Inflammatory macrophage treated with lipopolysaccharide for 1 hour (primary cell): ENCODE measurements around the gene ZNF341.
A peak's percentile ranks its signal among the peaks of the same experiment; 100 is the strongest.
"Not testable (repeated sequence)": the region's sequence is repeated elsewhere in the genome, so short reads cannot be mapped to it uniquely, and the experiment has no call there.

Source experiments
- DNase-seq, 2 donors: peaks; one replicate each; pipeline ENCODE4 v3.0.0-alpha.2; 2020 to 2022

The ZNF341 gene

GRCh38 chr20:33772439-33772838, 40.6 kb downstream of the ZNF341 start:
- no peak for DNase-seq

DNA sequence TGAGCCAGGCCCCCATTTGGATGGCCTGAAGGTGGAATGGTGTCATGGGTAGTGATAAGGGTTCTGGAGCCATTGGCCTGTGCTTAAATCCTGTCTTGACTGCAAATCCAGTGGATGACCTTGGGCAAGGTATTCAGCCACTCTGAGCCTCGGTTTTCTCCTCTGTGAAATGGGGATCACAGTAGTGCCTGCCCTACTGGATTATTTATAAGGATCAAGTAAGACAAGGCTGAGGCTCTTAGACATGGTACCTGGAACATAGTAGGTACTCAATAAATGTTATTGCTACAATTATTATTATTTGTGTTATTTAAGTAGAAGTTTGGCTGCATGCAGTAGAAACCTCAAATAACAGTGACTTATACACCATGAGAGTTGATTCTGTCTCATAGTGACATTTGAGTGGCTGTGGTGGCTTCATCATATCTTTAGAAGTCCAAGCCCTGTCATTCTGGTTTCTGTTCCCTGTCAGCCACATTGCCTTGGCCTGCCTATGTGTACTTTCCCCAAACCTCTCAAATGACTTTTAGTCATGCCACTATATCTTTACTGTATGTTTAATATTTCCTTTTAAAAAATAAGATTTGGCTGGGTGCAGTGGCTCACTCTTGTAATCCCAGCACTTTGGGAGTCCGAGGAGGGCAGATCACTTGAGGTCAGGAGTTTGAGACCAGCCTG, 41.8 kb downstream of the ZNF341 start:
- DNase-seq, result peak; percentile 46 to 83

DNA sequence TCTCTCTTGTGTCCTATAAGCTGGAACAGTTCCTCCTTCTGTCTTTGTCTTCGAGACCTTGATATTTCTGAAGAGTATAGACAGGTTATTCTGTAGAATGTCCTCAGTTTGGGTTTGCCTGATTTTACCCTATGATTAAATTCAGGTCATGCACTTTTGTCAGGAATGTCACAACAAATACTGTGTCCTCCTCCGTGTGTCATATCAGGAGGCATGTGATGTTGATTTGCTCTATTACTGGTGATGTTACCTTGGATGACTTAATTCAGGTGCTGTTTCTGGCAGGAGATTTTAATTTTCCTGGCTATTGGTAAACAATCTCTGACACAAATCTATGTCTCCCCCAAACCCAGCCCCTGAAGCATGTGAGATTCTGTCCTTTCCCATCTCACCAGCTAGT, 46.0 kb downstream of the ZNF341 start:
- no peak for DNase-seq

DNA sequence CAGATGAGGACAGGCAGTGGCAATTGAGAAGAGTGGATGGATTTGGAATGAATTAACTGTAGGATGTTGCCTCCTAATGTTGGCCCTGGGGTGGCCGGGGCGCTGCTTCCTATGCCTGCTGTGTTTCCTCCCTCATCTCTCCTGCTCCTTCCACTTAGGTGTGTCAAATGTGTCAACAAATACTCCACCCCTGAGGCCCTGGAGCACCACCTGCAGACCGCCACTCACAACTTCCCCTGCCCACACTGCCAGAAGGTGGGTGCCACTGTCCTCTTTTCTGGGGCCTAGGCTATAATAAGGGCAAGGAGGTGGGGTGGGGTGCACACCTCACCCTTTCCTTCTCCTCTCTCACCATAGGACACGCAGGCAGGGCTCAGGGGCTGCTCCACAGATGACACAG, 49.3 kb downstream of the ZNF341 start:
- no peak for DNase-seq

- no peak for DNase-seq
Measured at GRCh38 chr20:33781945-33782344, 50.1 kb downstream of the ZNF341 start.

- DNase-seq, result no peak
Measured at GRCh38 chr20:33783256-33783655, 51.5 kb downstream of the ZNF341 start.

- no peak for DNase-seq
Measured at GRCh38 chr20:33783818-33784217, 52.0 kb downstream of the ZNF341 start.

DNA sequence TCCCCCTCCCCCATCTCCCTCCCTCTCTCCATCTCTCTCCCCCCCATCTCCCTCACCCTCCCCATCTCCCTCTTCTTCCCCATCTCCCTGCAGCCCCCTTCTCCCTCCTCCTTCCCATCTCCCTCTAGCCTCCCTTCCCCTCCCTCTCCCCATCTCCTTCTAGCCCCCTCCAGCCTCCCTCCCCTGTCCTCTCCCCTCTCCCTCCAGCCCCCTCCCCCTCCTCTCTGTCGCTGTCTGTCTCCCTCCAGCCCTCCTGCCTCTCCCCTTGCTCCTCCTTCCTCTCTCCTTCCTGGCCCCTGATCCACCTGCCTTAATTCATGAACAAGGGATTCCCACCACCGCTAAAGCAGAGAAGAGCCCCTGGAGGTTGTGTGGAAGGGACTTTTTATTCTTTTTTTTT, 52.4 kb downstream of the ZNF341 start:
- DNase-seq, result no peak

- DNase-seq, result no peak
Measured at GRCh38 chr20:33785503-33785902, 53.7 kb downstream of the ZNF341 start.

GRCh38 chr20:33787253-33787891, 55.6 kb downstream of the ZNF341 start:
- no peak for DNase-seq

- DNase-seq, result no peak
Measured at GRCh38 chr20:33788351-33789049, 56.7 kb downstream of the ZNF341 start.

GRCh38 chr20:33789109-33789857, 57.5 kb downstream of the ZNF341 start:
- DNase-seq, result no peak

- DNase-seq, result no peak
Measured at GRCh38 chr20:33789858-33790182, 58.0 kb downstream of the ZNF341 start.

DNA sequence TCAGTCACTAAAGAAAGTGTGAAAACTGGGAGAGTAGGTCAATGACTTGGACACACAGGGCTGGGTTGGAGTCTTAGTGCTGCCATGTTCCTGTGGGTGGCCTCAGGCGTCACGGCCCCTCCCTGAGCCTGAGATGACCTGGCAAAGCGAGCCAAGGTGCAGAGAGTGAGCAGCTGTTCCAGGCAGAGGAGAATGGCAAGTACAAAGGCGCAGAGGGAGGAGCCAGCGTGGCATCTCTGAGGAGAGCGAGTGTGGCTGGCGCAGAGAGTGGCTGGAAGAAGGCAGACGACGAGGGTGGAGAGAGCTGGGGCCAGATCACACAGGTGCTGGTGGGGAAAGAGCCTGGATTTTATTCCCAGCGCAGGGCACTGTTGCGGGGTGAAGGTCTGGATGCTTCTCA, 58.8 kb downstream of the ZNF341 start:
- DNase-seq, result no peak

DNA sequence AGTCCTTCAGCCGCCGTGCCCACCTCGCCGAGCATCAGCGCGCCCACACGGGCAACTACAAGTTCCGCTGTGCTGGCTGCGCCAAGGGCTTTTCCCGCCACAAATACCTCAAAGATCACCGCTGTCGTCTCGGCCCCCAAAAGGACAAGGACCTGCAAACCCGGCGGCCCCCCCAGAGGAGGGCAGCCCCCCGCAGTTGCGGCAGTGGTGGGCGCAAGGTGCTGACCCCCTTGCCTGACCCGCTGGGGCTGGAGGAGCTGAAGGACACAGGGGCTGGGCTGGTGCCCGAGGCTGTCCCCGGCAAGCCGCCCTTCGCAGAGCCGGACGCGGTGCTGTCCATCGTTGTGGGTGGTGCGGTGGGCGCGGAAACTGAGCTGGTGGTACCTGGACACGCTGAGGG, 59.2 kb downstream of the ZNF341 start:
- no peak for DNase-seq

DNA sequence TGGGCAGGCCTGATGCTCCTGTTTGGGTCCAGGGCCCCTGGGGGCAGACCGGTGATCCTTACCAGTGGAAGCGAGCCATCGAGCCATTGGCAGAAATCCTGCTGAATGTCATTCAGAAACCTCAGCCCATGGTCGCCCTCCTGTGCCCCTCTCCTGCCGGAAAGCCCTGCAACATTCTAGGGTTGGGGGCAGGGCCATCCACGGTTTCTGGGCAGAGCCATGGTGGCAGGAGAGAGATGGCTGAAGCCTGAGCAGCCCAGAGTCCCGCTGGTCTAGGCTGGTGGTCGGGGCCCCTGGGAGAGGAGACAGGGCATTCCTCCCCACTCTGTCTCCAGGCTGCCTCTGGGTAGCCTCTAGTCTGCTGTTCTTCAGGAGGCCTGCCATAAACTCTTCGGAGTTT, 59.7 kb downstream of the ZNF341 start:
- DNase-seq, result no peak

DNA sequence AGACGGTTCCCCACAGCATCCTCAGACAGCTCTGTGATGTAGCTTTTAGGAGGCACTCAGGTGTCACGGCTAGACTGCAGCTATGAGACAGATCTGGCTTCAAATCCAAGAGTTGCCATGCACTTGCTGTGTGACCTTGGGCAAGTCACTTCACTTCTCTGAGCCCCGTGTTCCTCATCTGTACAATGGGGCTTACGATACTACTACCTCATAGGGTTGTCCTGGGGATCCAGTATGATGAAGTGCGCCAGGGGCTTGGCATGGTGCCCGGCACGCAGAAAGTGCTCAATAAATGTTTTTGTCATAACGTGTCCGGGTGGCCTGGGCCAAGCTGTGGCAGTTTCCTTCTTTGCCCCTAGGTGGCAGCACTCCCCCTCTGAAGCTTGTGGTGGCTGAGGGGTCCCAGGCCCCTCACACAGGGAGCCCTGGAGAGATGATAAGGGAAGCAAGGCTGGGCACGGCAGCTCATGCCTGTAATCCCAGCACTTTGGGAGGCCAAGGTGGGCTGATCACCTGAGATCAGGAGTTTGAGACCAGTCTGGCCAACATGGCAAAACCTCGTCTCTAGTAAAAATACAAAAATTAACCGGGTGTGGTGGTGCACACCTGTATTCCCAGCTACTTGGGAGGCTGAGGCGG, 60.3 kb downstream of the ZNF341 start:
- peak in 1 of 2 donors; percentile 54 for DNase-seq

DNA sequence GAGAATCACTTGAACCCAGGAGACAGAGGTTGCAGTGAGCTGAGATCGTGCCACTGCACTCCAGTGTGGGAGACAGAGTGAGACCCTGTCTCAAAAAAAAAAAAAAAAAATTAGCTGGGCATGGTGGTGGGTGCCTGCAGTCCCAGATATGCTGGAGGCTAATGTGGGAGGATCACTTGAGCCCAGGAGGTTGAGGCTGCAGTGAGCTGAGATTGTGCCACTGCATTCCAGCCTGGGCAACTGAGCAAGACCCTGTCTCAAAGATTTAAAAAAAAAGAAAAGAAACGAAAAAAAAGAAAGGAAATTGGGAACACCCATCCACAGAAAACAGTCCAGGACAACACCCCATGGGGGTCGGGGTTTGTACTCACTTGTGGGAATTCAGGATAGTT, 60.8 kb downstream of the ZNF341 start:
- not testable (repeated sequence) for DNase-seq

DNA sequence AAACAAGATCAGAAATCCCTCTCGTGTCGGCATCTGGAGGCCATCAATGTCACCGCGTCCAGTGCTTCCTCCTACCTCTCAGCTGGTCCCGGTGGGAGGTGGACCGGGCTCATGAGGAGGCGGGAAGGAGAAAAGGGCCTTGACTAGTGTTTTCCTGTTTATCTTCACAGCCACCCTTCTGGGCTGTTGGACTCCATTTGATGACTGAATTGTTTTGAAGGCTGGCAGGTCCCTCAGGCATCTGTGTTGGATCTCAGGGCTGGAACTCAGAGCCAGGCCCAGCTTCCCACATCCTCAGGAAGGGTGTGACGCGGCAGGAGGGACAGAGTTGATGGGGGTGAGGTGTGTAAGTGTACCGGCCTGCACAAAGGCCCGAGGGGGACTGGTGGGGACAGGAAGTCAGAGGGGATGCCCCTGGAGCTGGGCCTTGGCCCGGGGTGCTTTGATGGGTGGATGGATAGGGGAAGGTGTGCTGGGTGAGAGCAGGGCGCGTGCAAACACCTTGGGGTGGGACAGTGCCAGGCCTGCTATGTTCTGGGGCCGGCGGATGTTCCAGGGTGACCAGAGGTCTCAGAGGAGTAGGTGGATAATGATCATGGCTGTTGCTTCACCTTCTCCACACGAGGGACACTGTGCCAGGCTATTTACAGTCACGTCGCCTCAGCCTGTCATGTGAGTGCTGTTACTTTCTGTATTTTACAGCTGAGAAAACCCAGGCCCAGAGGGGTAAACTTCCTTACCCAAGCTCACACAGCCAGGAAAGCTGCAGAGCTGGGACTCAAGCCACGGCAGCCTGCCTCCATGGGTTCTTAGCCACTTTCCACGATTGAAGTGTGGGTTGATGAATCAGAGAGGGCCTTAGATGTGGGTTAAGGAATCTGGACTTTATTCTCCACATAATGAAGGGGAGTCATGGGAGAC, 61.5 kb downstream of the ZNF341 start:
- peak in 1 of 2 donors; percentile 43 for DNase-seq

- no peak for DNase-seq
Measured at GRCh38 chr20:33796263-33796906, 64.6 kb downstream of the ZNF341 start.

DNA sequence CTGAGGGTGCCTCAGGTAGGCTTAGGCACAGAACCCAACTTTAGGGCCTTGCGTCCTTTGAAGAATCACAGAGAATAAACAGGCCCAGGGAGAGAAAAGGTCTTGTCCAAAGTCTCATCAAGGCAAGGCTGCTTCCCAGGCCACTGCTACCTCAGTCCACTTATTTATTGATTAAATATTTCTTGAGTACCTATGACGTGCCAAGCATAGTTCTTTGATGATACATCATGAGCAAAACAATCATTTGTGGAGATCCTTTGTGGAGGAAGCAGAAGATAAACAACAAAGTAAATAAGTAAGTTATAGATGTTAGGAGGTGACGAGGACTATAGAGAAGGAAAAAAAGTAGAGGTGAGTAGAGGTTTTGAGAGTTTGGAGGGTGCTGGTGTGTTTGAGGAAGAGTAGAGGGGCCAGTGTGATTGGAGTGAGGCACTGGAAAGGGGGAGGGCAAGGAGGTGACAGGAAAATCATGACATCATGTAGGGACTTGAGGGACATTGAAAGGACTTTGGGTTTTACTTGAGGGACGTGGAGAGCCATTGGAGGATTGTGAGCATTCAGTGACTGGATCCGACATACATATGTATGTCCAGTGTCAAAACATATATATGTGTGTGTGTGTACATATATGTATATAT, 65.2 kb downstream of the ZNF341 start:
- DNase-seq, result no peak
